Measurements from ENCODE around the gene NCKAP5.

The NCKAP5 gene

GRCh38 chr2:132772340-132772739 is 795.9 kb downstream of the NCKAP5 start:
- H3K27ac ChIP-seq (ENCODE audit: low read length), result no peak overlapping the region
- H3K36me3 ChIP-seq (ENCODE audit: control insufficient read depth in 2 of 2, insufficient read depth in 2 of 2, low read length in 2 of 2), result no peaks in the 10 kb centered on the region
- H3K4me1 ChIP-seq (ENCODE audit: control insufficient read depth, insufficient read depth, low read length), result no peaks in the 10 kb centered on the region
- H3K9ac ChIP-seq (ENCODE audit: low read length in 2 of 2), result no peak overlapping the region
- H3K27me3 ChIP-seq (ENCODE audit: control insufficient read depth in 1 of 2, insufficient read depth in 2 of 2, low read length in 2 of 2), result no peaks in the 10 kb centered on the region
- H3K9me3 ChIP-seq (ENCODE audit: control insufficient read depth in 2 of 2, low read length in 2 of 2), result peaks cover 0 to 2% of the 10 kb centered on the region in 2 donors
- no peak overlapping the region for H3K4me3 ChIP-seq (ENCODE audit: low read length in 2 of 2)

GRCh38 chr2:132766573-132766972 is 801.7 kb downstream of the NCKAP5 start:
- Histone ChIP-seq H3K9me3 (ENCODE audit: control insufficient read depth in 2 of 2, low read length in 2 of 2) (no peaks in the 10 kb centered on the region), H3K4me3 (ENCODE audit: low read length in 2 of 2) (no peak overlapping the region), H3K9ac (ENCODE audit: low read length in 2 of 2) (no peak overlapping the region), H3K36me3 (ENCODE audit: control insufficient read depth in 2 of 2, insufficient read depth in 2 of 2, low read length in 2 of 2) (no peaks in the 10 kb centered on the region), H3K4me1 (ENCODE audit: control insufficient read depth, insufficient read depth, low read length) (no peaks in the 10 kb centered on the region), H3K27me3 (ENCODE audit: control insufficient read depth in 1 of 2, insufficient read depth in 2 of 2, low read length in 2 of 2) (no peaks in the 10 kb centered on the region), H3K27ac (ENCODE audit: low read length) (no peak overlapping the region)

- Histone ChIP-seq H3K27ac (ENCODE audit: low read length) (no peak overlapping the region), H3K4me1 (ENCODE audit: control insufficient read depth, insufficient read depth, low read length) (no peaks in the 10 kb centered on the region), H3K9ac (ENCODE audit: low read length in 2 of 2) (no peak overlapping the region), H3K36me3 (ENCODE audit: control insufficient read depth in 2 of 2, insufficient read depth in 2 of 2, low read length in 2 of 2) (no peaks in the 10 kb centered on the region), H3K4me3 (ENCODE audit: low read length in 2 of 2) (no peak overlapping the region), H3K27me3 (ENCODE audit: control insufficient read depth in 1 of 2, insufficient read depth in 2 of 2, low read length in 2 of 2) (no peaks in the 10 kb centered on the region), H3K9me3 (ENCODE audit: control insufficient read depth in 2 of 2, low read length in 2 of 2) (no peaks in the 10 kb centered on the region)
Measured at GRCh38 chr2:132761437-132761836, 806.8 kb downstream of the NCKAP5 start.

- Histone ChIP-seq H3K4me3 (ENCODE audit: low read length in 2 of 2) (no peak overlapping the region), H3K36me3 (ENCODE audit: control insufficient read depth in 2 of 2, insufficient read depth in 2 of 2, low read length in 2 of 2) (no peaks in the 10 kb centered on the region), H3K4me1 (ENCODE audit: control insufficient read depth, insufficient read depth, low read length) (no peaks in the 10 kb centered on the region)
Measured at GRCh38 chr2:132760971-132761370, 807.3 kb downstream of the NCKAP5 start.

GRCh38 chr2:132760405-132760804 is 807.9 kb downstream of the NCKAP5 start:
- H3K27ac ChIP-seq (ENCODE audit: low read length), result no peak overlapping the region
- no peaks in the 10 kb centered on the region for H3K36me3 ChIP-seq (ENCODE audit: control insufficient read depth in 2 of 2, insufficient read depth in 2 of 2, low read length in 2 of 2)
- no peaks in the 10 kb centered on the region for H3K4me1 ChIP-seq (ENCODE audit: control insufficient read depth, insufficient read depth, low read length)
- H3K4me3 ChIP-seq (ENCODE audit: low read length in 2 of 2), result no peak overlapping the region
- H3K9me3 ChIP-seq (ENCODE audit: control insufficient read depth in 2 of 2, low read length in 2 of 2), result no peaks in the 10 kb centered on the region
- no peak overlapping the region for H3K9ac ChIP-seq (ENCODE audit: low read length in 2 of 2)
- no peaks in the 10 kb centered on the region for H3K27me3 ChIP-seq (ENCODE audit: control insufficient read depth in 1 of 2, insufficient read depth in 2 of 2, low read length in 2 of 2)

More at GRCh38 chr2:132760971-132761370, 807.3 kb downstream of the NCKAP5 start:
- no peaks in the 10 kb centered on the region for H3K27me3 ChIP-seq (ENCODE audit: control insufficient read depth in 1 of 2, insufficient read depth in 2 of 2, low read length in 2 of 2)
- no peaks in the 10 kb centered on the region for H3K9me3 ChIP-seq (ENCODE audit: control insufficient read depth in 2 of 2, low read length in 2 of 2)
- H3K27ac ChIP-seq (ENCODE audit: low read length), result no peak overlapping the region
- no peak overlapping the region for H3K9ac ChIP-seq (ENCODE audit: low read length in 2 of 2)

- no peak overlapping the region for H3K9ac ChIP-seq (ENCODE audit: low read length in 2 of 2)
- H3K27me3 ChIP-seq (ENCODE audit: control insufficient read depth in 1 of 2, insufficient read depth in 2 of 2, low read length in 2 of 2), result no peaks in the 10 kb centered on the region
- no peaks in the 10 kb centered on the region for H3K4me1 ChIP-seq (ENCODE audit: control insufficient read depth, insufficient read depth, low read length)
- no peaks in the 10 kb centered on the region for H3K9me3 ChIP-seq (ENCODE audit: control insufficient read depth in 2 of 2, low read length in 2 of 2)
- no peak overlapping the region for H3K27ac ChIP-seq (ENCODE audit: low read length)
- H3K36me3 ChIP-seq (ENCODE audit: control insufficient read depth in 2 of 2, insufficient read depth in 2 of 2, low read length in 2 of 2), result no peaks in the 10 kb centered on the region
- H3K4me3 ChIP-seq (ENCODE audit: low read length in 2 of 2), result no peak overlapping the region
Measured at GRCh38 chr2:132758995-132759394, 809.3 kb downstream of the NCKAP5 start.

- no peaks in the 10 kb centered on the region for H3K4me1 ChIP-seq (ENCODE audit: control insufficient read depth, insufficient read depth, low read length)
- no peak overlapping the region for H3K4me3 ChIP-seq (ENCODE audit: low read length in 2 of 2)
- no peak overlapping the region for H3K9ac ChIP-seq (ENCODE audit: low read length in 2 of 2)
- H3K9me3 ChIP-seq (ENCODE audit: control insufficient read depth in 2 of 2, low read length in 2 of 2), result no peaks in the 10 kb centered on the region
- no peak overlapping the region for H3K27ac ChIP-seq (ENCODE audit: low read length)
- no peaks in the 10 kb centered on the region for H3K36me3 ChIP-seq (ENCODE audit: control insufficient read depth in 2 of 2, insufficient read depth in 2 of 2, low read length in 2 of 2)
- no peaks in the 10 kb centered on the region for H3K27me3 ChIP-seq (ENCODE audit: control insufficient read depth in 1 of 2, insufficient read depth in 2 of 2, low read length in 2 of 2)
Measured at GRCh38 chr2:132757676-132758075, 810.6 kb downstream of the NCKAP5 start.

- H3K36me3 ChIP-seq (ENCODE audit: control insufficient read depth in 2 of 2, insufficient read depth in 2 of 2, low read length in 2 of 2), result no peaks in the 10 kb centered on the region
- no peak overlapping the region for H3K9ac ChIP-seq (ENCODE audit: low read length in 2 of 2)
- H3K27me3 ChIP-seq (ENCODE audit: control insufficient read depth in 1 of 2, insufficient read depth in 2 of 2, low read length in 2 of 2), result no peaks in the 10 kb centered on the region
- H3K4me1 ChIP-seq (ENCODE audit: control insufficient read depth, insufficient read depth, low read length), result no peaks in the 10 kb centered on the region
- no peaks in the 10 kb centered on the region for H3K9me3 ChIP-seq (ENCODE audit: control insufficient read depth in 2 of 2, low read length in 2 of 2)
- no peak overlapping the region for H3K27ac ChIP-seq (ENCODE audit: low read length)
- no peak overlapping the region for H3K4me3 ChIP-seq (ENCODE audit: low read length in 2 of 2)
Measured at GRCh38 chr2:132757002-132757589, 811.2 kb downstream of the NCKAP5 start.

GRCh38 chr2:132754867-132755472 is 813.3 kb downstream of the NCKAP5 start:
- Histone ChIP-seq H3K27ac (ENCODE audit: low read length) (no peak overlapping the region), H3K9me3 (ENCODE audit: control insufficient read depth in 2 of 2, low read length in 2 of 2) (no peaks in the 10 kb centered on the region), H3K27me3 (ENCODE audit: control insufficient read depth in 1 of 2, insufficient read depth in 2 of 2, low read length in 2 of 2) (no peaks in the 10 kb centered on the region), H3K36me3 (ENCODE audit: control insufficient read depth in 2 of 2, insufficient read depth in 2 of 2, low read length in 2 of 2) (no peaks in the 10 kb centered on the region), H3K9ac (ENCODE audit: low read length in 2 of 2) (no peak overlapping the region), H3K4me3 (ENCODE audit: low read length in 2 of 2) (no peak overlapping the region), H3K4me1 (ENCODE audit: control insufficient read depth, insufficient read depth, low read length) (no peaks in the 10 kb centered on the region)

- H3K4me1 ChIP-seq (ENCODE audit: control insufficient read depth, insufficient read depth, low read length), result no peaks in the 10 kb centered on the region
- H3K4me3 ChIP-seq (ENCODE audit: low read length in 2 of 2), result no peak overlapping the region
- no peak overlapping the region for H3K27ac ChIP-seq (ENCODE audit: low read length)
- H3K9ac ChIP-seq (ENCODE audit: low read length in 2 of 2), result no peak overlapping the region
- H3K27me3 ChIP-seq (ENCODE audit: control insufficient read depth in 1 of 2, insufficient read depth in 2 of 2, low read length in 2 of 2), result no peaks in the 10 kb centered on the region
- no peaks in the 10 kb centered on the region for H3K36me3 ChIP-seq (ENCODE audit: control insufficient read depth in 2 of 2, insufficient read depth in 2 of 2, low read length in 2 of 2)
- no peaks in the 10 kb centered on the region for H3K9me3 ChIP-seq (ENCODE audit: control insufficient read depth in 2 of 2, low read length in 2 of 2)
Measured at GRCh38 chr2:132754392-132754791, 813.9 kb downstream of the NCKAP5 start.

- no peak overlapping the region for H3K27ac ChIP-seq (ENCODE audit: low read length)
- H3K9me3 ChIP-seq (ENCODE audit: control insufficient read depth in 2 of 2, low read length in 2 of 2), result no peaks in the 10 kb centered on the region
- no peaks in the 10 kb centered on the region for H3K4me1 ChIP-seq (ENCODE audit: control insufficient read depth, insufficient read depth, low read length)
- H3K36me3 ChIP-seq (ENCODE audit: control insufficient read depth in 2 of 2, insufficient read depth in 2 of 2, low read length in 2 of 2), result no peaks in the 10 kb centered on the region
- no peak overlapping the region for H3K4me3 ChIP-seq (ENCODE audit: low read length in 2 of 2)
- no peak overlapping the region for H3K9ac ChIP-seq (ENCODE audit: low read length in 2 of 2)
- no peaks in the 10 kb centered on the region for H3K27me3 ChIP-seq (ENCODE audit: control insufficient read depth in 1 of 2, insufficient read depth in 2 of 2, low read length in 2 of 2)
Measured at GRCh38 chr2:132752421-132753206, 815.6 kb downstream of the NCKAP5 start.

Measured in stomach smooth muscle (tissue), 2 donors.